COLO668 (cell line): ENCODE measurements around the gene MAP2K6.

Source experiments
- DNase-seq: peaks from one replicate; lab custom pipeline; 2025; ENCODE audit not compliant: unreplicated experiment; lab: John Stamatoyannopoulos, UW

MAP2K6 gene

DNA sequence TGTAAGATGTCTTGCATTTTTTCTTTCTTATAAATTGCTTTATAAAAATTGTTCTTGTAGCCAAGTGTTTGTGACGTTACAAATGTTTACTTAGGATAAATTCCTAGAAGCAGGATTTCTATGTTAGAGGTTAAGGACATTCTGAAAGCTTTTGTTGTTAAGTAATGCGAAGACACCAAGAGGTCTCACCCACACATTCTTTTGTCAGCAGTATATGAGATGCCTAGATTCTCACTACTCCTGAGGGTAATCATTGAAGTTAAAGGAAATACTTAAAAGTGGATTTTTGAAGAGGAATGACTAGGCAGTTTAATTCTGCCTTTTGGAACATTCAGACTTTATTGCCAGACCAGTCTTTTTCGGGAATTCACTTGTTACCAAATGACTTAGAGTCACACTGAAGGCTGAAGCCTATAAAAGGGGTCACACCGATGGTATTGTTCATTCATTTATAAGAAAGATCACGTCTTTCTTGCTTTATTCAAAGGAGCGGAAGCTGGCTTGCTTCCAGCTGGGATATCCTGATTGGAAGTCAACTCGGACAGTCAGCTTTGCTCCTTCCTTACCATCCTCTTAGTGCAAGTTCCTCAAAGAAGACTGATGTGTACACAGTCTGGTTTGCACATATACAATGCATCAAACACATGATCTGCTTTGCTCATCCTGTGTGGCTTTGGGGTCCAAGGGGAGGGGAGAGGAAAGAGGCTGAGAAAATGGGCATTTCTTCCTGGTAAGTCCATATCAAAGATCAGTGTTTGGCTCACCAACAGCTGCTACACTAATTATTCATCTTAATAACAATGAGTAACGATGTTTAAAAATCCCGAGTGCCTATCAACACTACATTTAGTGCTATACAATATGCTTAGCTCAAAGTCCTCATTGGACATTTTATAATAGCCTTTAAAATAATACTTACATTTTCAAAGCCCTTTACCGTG, 160.0 kb downstream of the MAP2K6 start:
- no peak for DNase-seq

DNA sequence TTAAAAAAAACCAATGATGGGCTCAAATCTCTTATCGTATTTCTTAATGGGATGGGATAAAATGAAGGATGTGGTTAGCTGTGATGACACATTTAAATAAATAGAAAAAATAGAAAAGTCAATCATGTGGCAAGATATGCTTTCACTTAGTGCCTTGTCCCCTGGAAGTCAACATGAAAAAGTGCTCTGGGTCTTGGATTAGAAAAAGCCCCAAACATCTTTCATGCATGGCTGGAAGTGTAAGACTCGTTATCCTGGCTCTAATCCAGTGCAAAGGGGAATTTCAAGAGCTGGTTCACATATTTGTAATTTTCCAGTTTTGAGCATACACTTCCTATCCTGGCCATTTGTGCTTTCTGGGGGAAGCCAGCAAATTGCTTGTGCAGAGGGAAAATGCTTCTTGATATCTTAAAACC, 160.9 kb downstream of the MAP2K6 start:
- DNase-seq = peak; percentile 3

DNA sequence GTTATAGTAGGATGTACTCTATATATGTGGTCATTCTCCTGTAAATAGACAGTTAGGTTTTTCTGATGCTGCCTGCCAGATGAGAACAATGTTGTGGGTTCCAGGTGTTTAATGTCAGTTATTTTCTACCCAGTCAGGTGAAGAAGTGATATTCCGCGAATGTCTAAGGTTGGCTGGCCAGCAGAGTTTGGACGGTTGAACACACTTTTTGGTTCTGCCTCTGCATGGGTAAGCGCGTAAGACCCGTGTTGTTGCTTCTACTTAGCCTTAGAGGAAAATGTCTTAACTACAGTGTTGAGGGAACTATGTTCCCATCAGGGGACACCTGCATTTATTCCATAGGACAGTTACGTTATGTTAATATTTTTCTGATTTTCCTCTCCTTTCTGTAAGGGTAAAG, 162.6 kb downstream of the MAP2K6 start:
- DNase-seq = no peak

DNA sequence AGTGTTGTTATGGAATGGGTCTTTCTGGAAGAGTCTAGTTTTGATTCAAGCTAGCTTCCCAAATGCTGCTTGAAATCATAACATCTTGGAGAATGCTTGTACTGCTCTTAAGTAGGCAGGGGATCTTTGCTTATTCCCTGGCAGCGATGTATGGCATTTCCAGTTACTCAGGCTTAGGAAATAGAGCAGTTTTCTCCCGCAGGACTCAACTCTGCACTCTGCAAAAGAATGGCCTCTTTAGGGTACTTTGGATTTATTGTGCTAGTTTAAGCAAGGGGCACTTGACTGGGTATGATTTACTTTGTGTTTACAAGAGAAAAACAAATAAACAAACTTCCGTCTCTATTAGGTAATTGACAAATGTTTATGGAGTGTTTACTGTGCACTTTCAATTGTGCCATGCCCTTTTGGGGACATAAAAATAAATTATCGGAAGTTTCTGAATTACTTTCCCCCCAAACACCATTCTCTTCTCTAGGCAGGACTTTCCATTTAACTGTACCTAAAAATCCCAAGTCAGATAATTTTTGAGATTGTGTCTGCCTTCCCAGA, 164.0 kb downstream of the MAP2K6 start:
- no peak for DNase-seq

DNA sequence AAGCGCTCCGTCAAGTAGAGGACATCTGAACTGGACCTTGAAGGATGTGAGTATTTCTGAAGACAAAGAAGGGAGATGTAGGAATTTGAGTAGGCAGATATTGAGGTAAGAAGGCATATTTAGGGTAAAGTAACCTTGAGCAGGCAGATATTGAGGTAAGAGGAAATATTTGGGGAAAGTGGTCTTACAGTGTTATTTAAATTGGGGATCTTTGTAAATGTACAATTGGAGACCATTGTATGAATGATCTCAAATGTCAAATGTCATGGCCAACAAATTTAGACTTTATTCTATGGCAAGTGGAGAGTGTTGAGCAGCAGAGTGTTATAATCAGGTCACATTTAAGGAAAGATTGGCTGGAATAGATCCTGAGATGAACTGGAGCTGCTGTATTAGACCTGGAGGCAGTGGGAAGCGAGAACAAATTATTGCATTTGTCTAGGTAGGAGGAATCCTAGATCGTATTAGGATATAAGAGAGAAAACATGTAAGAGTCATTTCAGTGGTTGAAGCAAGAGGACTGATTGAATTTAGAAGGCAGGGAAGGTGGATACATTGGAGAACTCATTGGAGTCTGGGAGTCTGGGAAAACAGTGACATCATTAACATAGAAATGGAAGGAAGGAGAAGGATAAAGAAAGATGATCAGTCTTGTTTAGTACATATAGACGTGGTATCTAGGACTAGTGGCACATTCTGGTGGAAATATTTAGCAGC, 165.6 kb downstream of the MAP2K6 start:
- no peak for DNase-seq

DNA sequence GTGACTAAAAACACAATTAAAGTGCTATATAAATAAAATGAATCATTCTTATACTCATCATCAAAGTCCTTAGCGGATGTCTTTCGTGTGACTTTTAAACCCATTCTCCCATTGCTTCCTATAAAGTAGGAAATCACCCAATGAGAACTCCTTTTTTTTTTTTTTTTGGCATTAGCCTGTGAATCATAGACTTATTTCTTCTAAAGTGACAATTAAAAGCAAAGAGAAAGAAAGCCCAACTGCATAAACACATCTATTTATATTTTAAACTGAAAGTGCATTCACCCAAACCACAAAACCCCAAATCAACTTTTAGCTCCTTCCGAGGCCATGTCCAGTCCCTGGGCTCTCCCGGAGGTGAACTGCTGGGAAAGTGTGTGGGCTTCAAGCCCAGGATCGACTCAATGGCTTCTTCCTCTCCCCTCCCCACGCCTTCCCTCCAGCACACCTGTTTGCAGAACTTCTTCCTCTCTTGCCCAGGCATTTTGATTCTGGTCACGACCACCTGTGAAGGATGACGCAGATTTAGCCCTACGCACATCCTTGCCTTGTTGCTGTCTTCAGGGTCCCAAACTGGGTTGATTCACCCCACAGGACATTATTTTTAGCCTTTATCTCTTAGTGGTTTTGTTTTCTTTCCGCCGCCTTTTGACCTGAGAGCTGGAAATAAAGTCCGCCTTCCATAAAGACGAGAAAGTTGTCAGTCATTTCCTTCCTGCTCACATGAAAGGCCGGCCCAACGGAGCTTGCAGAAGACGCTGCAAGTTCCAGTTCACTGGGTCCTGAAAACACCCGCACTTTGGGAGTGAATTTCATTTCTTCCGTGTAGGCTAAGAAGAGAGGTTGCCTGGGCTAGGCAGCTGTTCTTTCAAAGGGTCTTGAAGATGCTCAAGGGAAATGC, 166.8 kb downstream of the MAP2K6 start:
- DNase-seq = no peak

DNA sequence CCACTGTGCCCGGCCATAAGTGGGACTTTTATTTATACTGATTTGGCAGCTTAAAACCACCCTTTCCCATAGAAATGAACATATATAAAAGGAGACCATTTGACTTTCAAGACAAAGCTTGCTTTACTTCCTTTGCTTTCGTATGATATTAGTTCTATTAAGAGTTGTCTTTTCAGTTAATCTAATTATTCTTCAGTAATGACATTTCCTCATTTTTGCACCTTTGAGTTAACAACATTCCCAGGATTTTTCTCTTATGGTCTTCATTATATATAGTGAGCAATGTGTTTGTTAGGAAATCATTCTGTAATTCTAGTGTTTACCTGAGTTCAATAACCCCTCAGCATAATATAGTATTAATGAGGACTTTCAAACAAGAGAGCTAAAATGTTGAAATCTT, 173.8 kb downstream of the MAP2K6 start:
- no peak for DNase-seq

DNA sequence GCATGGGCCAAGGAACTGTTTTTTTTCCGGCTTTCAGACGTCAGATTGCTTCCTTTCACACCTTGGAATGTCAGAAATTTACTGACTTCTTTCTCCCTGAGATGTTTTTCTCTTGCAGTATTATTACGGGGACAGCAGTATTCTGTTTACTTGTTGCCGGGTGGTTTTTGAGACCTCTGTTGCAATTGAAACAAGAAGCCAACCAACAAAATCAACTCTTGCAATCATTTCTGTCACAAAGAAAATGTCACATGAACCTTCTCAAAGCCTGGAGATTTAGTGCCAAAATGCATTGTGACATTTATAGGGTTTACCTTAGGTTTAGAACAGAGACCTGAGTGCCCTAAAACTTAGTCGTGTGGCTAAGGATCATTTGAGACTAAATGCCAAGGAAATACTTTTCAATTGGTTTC, 174.3 kb downstream of the MAP2K6 start:
- DNase-seq = no peak

DNA sequence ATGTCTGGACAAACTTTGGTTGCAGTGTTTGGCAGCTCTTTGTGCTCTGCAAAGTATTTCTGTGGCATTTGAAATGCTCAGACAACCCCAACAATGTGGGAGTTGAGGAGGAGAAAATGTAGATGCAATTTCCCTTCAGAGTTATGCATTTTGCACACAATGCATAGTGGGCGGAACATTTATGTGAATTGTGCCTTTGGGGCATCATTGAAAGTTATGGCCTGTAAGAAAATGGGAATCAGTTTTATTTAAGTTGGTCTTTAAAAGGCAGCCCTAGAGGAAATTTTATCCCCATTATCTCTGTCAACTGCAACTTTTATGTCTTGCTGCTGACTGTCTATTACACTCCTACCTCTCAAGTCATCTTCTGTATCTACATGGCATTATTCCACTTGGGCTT, 176.2 kb downstream of the MAP2K6 start:
- no peak for DNase-seq

DNA sequence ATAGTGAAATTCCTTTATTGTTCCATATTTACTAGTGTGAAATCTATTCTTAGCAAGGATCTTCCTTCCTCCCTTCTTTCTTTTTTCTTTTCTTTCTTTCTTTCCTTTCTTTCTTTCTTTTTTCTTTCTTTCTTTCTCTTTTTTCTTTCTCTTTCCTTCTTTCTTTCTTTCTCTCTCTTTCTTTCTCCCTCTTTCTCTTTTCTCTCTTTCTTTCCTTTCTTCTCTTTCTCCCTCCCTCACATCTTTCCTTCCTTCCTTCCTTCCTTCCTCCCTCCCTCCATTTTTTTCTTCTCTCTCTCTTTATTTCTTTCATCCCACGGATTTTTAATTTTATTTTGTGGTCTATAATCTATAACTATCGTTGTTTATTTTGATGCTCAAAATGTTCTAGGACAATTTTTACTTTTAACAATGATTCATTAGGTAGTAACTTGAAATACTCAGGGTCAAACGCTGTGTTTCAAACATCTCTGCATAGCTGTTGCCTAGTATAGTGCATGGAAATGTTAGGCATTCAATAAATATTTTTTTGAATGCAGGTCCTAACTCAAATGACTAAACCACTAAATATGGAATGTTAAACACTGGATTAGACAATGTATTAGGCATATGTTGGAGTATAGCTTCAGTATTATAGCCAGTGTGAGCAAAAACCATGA, 178.3 kb downstream of the MAP2K6 start:
- DNase-seq = no peak

DNA sequence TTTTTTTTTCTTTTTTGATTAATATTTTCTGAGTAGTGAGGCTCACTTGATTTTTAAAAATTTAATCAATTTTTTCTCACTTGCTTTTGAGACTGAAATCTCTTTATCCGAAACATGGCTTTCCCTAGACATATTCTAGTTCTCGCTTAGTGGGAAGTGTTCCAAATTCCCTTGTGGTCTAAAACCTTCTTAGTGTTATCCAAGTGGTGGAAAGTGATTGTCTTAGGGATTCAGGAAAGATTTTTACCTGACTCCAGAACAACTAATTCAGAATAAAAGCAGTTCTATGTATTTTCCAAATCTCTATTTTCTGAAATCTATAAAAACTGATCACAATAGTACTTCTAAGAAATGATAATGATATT, 178.8 kb downstream of the MAP2K6 start:
- no peak for DNase-seq

DNA sequence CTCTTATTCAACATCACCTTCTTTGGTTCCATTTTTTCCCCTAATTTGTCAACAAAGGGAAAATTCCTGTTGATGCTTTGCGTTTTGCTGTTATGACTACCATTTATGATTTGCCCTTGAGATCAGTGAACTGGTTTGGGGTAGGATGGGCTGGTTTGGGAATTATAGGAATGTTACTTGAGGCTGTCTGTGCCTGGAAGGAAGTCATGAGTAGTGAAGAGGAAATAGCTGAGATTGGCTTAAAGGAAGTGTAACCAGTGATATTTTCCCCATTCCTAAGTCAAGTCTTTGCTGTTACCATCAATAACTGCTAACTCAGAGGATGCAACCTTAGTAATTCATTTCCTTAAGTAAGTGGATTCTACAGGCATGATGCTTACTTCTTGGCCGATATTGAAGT, 179.2 kb downstream of the MAP2K6 start:
- DNase-seq = no peak

DNA sequence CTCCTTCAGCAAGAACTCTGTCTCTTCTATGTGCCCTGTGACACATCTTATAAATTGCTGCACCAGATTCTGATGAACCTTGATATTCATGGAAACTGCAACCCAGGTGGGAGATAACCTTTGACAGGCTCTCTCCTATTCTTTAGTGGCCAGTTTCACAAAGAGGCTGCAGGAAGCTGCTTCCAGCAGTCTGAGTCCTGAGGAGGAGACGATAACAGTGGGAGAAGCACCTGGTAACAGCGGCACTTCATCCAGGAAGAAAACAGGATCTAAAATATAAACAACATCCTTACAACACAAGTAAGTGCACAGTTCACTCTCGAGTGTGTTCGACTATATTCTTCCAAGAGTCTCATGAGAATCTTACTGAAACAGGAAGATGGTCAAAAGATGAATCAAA, 180.1 kb downstream of the MAP2K6 start:
- no peak for DNase-seq

DNA sequence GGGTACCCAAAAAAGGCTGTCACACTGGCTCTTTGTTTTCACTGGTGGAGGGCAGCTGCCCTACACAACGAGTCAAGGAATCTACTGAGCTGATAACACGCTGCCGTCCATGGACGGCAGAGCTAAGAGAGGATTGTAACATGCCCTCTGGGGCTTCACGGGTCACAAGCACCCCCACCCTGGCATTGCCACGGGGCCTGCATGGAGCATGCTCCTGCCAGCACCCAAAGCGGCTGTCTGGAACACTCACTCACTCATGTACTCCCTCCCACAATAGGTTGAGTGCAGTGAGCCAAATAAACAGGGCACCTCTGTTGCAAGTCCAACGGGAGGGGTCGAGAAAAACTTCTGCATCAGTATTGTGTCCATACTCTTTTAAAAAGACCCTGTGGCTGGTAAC, 181.6 kb downstream of the MAP2K6 start:
- DNase-seq = no peak

DNA sequence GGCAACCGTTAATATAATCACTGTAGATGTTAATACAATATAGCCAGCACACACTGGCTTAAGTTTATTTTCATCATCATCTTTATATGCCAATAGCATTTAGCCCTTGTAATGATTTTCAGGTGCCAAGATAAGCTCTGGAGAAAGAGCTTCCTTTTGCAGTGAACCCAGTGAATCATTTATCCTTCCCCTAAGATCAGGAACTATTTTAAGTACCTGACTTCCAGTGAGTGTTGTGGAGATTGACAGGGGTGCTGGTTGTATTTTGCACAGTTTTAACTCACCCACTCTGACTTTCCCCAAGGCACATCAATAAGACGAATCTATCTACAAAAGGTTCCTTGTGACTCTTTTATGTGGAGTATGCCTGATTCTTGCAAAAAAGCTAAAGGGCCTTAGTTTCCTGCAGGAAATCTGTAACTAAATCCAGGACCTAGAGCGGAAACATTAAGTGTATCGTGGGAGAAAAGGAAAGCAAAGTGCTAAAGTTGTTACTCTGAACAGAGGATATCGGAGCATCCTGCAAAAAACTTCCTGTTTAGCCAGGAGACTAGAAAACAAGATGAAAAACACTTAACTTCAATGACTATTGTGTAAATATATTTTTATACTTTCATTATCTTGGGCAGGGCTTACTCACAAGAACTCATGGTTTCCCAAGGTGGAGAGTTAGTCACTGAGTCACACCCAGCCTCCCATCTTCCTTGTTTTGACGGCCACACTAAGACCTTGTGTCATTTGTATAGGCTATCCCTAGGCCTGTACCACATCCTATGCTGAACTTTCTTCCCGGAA, 183.6 kb downstream of the MAP2K6 start:
- DNase-seq = no peak

DNA sequence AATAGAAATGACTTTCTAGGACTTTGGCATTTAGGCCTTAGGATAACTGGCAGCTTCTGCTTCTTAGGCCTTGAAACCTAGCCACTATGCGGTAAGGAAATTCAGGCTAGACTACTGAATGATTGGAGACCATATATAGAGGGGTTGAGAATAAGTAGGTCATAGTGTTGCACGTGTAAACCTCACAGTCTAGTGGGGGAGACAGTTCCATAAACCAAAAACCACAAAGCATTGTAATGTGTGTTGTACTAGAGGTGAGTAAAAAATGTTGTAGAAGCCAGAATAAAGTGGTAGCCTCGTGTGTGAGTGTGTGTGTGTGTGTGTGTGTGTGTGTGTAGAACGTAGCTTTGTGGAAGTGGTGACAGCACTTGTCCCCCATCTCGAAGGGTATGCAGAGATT, 188.5 kb downstream of the MAP2K6 start:
- no peak for DNase-seq
